Fibroblast of skin of left biceps (primary cell): ENCODE data around the gene NSDHL.

ENCODE experiments used
- DNase-seq, 2 experiments: peaks; one replicate each; pipeline ENCODE4 v3.0.0-alpha.2; 2013; ENCODE audit warnings: low read depth in 2 of 2

The NSDHL gene

DNA sequence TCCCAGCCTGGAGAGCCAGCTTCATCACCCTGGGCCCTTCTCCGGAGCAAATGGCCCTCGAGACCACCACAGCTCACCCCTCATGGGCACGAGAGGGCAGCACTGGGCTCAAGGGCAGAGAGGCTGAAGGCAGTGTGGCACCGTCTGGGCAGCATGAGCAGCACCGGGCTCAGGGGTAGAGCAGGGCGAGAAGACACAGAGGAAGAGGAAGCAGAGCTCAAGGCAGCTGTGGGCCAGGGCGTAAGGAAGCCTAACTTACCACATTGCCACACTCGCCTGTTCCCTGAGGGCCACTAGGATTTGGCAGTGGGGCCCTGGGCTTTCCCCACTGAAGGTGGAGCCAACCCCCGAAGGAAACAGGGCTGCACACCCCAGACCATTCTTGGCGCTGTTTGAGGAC, 82.5 kb downstream of the NSDHL start:
- DNase-seq, result no peak

- DNase-seq, result no peak
These were observed 83.0 kb downstream of the NSDHL start for GRCh38 chrX:152913910-152914309.

DNA sequence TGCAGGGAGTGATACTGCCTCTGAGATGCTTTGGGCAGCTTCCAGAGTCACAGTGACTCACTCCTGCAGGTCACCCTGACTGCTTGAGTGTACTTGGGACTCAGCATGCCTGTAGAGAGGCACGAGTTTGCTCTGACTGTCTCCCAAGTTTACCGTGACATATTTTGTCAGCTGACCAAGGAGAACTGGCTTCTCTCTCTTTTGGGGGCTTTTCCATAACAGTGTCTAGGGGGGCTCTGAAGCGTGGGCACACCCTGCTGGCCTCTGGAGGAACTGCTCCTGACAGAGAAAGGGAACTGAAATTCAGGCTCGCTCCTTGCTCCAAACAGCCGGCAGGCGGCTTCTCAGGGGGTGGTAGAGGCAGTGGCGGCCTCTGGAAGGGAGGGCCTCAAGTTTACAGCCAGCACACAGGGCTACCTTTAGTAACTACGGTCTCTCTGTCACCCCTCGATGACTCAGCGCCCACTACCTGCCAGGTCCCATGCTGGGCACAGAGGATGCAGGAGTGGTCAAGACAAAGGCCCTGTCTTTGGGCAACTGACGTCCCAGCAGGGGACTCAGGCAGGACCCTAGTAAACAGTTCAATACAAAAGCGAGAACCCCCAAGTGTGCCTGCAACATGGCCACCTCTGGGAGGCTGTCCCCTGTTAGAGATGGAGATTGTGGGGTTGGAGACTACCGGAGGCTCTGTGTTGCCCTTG, 84.8 kb downstream of the NSDHL start:
- no peak for DNase-seq

- no peak for DNase-seq
These were observed 87.1 kb downstream of the NSDHL start for GRCh38 chrX:152917656-152918579.

DNA sequence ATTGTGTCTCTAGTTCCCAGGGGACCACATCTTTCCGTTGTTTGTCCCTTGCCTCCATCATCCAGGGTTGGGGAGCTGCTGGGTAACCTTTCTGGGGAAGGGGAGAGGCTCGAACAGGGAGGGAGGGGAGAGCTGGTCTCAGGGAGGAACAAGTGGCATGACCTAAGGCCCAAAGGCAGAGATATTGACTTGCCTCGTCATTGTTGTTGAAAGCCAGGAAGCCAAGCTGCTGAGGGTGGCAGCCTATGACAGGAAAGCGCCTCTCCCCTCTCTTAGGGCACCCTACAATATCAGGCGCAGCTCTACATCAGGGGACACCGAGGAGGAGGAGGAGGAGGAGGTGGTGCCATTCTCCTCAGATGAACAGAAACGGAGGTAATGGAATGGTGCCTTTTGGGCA, 87.8 kb downstream of the NSDHL start:
- no peak for DNase-seq
